ENCODE results near the gene TMEM60.

Gene TMEM60

GRCh38 chr7:77771901-77772300 lies 26.3 kb downstream of the TMEM60 start:
- no peak for DNase-seq

DNA sequence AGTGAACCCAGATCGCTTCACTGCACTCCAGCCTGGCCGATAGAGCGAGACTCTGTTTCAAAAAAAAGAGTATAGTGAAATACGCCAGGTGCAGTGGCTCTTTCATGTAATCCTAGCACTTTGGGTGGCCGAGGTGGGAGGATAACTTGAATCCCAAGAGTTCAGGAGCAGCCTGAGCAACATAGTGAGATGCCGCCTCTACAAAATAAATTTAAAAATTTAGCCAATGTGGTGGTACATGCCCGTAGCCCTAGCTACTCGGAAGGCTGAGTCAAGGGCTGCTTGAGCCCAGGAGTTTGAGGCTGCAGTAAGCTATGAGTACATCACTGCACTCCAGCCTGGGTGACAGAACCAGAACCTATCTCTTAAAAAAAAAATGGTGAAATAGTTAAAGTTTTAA lies 27.9 kb downstream of the TMEM60 start:
- no peak for DNase-seq

DNA sequence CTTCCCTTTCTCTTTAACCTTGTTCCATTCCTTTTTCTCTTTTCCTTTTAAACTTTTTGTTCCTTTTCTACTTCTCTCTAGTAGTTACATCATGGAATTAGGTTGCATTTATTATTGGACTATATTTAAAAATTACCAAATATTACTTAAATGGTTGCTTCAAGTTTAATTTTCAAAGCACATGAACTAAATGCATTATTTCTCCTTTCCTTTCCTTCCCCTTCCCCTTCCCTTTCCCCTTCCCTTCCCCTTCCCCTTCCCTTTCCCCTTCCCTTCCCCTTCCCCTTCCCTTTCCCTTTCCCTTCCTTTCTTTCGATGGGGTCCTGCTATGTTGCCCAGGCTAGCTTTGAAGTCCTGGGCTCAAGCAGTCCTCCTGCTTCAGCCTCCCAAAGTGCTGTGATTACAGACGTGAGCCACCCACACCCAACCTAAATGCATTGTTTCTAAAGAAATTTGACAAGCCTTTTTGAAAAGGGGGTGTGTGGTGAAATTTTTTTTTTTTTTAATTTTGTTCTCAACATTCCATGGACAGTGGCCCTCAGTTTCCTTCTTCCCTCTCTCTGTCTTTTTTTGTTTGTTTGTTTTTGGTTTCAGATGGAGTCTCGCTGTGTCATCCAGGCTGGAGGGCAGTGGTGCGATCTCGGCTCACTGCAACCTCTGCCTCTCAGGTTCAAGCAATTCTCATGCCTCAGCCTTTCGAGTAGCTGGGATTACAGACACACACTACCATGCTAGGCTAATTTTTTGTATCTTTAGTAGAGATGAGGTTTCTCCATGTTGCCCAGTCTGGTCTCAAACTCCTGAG lies 31.2 kb downstream of the TMEM60 start:
- no peak for DNase-seq

- DNase-seq = no peak
Measured at GRCh38 chr7:77765906-77766800, 32.1 kb downstream of the TMEM60 start.

- DNase-seq = no peak
Measured at GRCh38 chr7:77765481-77765880, 32.8 kb downstream of the TMEM60 start.

DNA sequence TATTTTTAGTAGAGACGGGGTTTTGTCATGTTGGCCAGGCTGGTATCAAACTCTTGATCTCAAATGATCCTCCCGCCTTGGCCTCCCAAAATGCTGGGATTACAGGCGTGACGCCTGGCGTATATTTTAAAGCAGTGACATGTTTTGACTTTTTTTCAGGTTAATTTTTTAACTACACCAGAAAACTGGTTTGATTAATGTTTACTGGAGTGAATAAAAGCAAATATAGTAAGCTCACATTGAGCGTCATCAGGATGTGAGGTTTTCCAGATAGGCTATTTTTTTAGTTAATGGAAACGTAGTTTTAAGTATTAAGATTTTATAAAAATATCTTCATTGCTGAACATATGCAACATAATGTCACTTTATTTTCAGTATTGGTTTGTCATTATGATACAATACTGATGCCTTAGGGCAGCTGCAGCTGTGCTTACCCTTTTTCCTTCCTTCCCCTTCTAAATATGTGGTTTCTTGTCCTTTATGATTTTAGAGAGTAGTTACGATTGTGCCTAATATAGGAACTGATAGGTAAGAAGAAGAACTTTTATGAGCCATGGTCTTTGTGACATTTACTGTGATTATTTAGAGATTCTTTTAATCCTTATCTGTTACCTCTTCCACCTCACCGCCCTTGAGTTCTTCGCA lies 37.3 kb downstream of the TMEM60 start:
- no peak for DNase-seq

GRCh38 chr7:77759294-77759889 lies 38.8 kb downstream of the TMEM60 start:
- peak in 34 of 51 donors; percentile 1 to 84 (median 30) for DNase-seq

GRCh38 chr7:77757589-77757988 lies 40.6 kb downstream of the TMEM60 start:
- no peak for DNase-seq

DNA sequence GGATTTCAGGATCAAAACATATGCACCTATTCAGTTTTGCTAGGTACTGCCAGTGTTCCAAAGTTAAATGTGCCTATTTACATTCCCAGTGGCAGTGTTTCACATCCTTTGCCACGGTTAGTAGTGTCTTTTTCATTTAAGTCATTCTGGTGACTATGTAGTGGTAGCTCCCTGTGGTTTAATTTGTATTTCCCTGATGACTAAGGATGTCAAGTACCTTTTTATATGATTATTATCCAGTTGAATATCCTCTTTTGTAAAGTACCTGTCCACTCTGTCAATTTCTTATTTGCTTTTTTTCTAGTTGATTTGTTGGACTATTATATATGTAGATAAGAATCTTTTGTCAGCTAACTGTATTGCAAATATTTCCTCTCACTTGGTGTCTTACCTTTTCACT lies 45.1 kb downstream of the TMEM60 start:
- DNase-seq = no peak

GRCh38 chr7:77752016-77752415 lies 46.2 kb downstream of the TMEM60 start:
- DNase-seq = no peak

DNA sequence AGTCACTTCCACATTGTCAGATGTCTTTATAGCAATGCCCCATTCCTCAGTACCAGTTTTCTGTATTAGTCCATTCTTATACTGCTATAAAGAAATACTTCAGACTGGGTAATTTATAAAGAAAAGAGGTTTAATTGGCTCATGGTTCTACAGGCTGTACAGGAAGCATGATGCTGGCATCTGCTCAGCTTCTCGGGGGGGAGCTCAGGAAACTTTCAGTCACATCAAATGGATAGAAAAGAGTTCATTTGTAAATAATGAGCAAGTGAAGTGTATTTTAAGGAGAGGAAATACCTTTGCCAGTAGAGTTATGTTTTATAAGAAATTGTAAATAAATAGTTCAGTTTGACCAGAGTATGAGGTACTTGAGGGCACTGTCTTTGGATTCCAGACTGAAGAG lies 50.5 kb downstream of the TMEM60 start:
- no peak for DNase-seq

GRCh38 chr7:77747178-77747577 lies 51.1 kb downstream of the TMEM60 start:
- no peak for DNase-seq

DNA sequence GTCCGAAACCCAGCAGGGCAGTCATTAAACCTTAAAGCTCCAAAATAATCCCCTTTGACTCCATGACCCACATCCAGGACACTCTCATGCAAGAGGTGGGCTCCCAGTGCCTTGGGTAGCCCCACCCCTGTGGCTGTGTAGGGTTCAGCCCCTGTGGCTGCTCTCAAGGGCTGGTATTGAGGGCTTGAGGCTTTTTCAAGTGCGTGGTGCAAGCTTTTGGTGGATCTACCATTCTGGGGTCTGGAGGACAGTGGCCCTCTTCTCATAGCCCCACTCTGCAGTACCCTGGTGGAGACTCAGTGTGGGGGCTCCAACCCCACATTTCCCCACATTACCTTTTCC lies 51.4 kb downstream of the TMEM60 start:
- no peak for DNase-seq

DNA sequence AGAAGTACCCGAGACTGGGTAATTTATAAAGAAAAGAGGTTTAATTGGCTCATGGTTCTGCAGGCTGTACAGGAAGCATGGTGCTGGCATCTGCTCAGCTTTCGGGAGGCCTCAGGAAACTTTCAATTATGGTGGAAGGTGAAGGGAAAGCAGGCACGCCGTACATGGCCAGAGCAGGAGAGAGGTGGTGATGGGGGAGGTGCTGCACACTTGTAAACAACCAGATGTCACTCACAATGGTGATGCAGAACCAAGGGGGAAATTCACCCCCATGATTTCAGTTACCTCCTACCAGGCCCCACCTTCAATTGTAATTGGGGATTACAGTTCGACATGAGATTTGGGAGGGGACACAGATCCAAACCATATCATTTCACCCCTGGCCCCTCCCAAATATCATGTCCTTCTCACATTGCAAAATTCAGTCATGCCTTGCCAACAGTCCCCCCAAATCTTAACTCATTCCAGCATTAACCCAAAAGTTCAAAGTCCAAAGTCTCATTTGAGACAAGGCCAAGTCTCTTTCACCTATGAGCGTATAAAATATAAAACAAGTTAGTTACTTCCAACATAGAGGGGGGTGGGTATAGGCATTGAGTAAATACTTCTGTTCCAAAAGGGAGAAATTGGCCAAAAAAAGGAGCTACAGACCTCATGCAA lies 51.9 kb downstream of the TMEM60 start:
- no peak for DNase-seq

- DNase-seq = no peak
Measured at GRCh38 chr7:77745746-77746145, 52.5 kb downstream of the TMEM60 start.
